Left ventricle myocardium inferior (tissue), 1 donor: Measurements from ENCODE around the gene PLEKHM3. TPM values are rescaled to one million over a fixed set of nuclear protein-coding genes. Genes with fewer than 3 reads are reported as not detected.

Experiments
- DNase-seq: peaks from one replicate; pipeline ENCODE4 v3.0.0-alpha.2; 2020
- H3K27ac ChIP-seq: fragments of 200-600 bp; replicated peaks from 2 replicates; pipeline ENCODE4 v1.8.0; 2021
- H3K27me3 ChIP-seq: fragments of 200-600 bp; 2 replicates; pipeline ENCODE4 v1.8.0; 2021; ENCODE audit warnings: low read depth
- H3K36me3 ChIP-seq: fragments of 200-600 bp; 2 replicates; pipeline ENCODE4 v1.8.0; 2021
- H3K4me1 ChIP-seq: fragments of 200-600 bp; 2 replicates; pipeline ENCODE4 v1.8.0; 2021
- H3K4me3 ChIP-seq: fragments of 200-600 bp; 2 replicates; pipeline ENCODE4 v1.8.0; 2021; ENCODE audit warnings: mild to moderate bottlenecking, moderate library complexity
- H3K9me3 ChIP-seq: fragments of 200-600 bp; replicated peaks from 2 replicates; pipeline ENCODE4 v1.8.0; 2021
- intact Hi-C: fragments of 100-400 bp; cut with micrococcal nuclease; formaldehyde crosslinking; loops from one replicate; pipeline ENCODE4 v1.11.0; 2022
- total RNA-seq: library from RNA; stranded (reverse); fragmentation: NEBNext Ultra II Directional; extraction: Animal tissue kit (Norgen Biotek cat#: 25700); gene quantifications from one replicate; pipeline ENCODE4 v1.2.1, GENCODE V29; 2021
- TF ChIP-seq, protein P1 (sequence below): fragments of 200-600 bp; IDR thresholded peaks from 2 replicates; pipeline ENCODE4 v1.8.0; 2021; ENCODE audit warnings: antibody characterized with exemption, mild to moderate bottlenecking, borderline replicate concordance
- donor health status: DM: no; HTN: yes; CAD: no; lungs with severe emphysema.

PLEKHM3 gene
- total RNA-seq, 1 donor from 2014 or later = 12.9 TPM

GRCh38 chr2:207863345-207863744, 162.0 kb downstream of the PLEKHM3 start:
- H3K4me1 ChIP-seq = peaks cover 14% of the 10 kb centered on the region
- H3K27me3 ChIP-seq = no peaks in the 10 kb centered on the region
- TF ChIP-seq, protein P1, sequence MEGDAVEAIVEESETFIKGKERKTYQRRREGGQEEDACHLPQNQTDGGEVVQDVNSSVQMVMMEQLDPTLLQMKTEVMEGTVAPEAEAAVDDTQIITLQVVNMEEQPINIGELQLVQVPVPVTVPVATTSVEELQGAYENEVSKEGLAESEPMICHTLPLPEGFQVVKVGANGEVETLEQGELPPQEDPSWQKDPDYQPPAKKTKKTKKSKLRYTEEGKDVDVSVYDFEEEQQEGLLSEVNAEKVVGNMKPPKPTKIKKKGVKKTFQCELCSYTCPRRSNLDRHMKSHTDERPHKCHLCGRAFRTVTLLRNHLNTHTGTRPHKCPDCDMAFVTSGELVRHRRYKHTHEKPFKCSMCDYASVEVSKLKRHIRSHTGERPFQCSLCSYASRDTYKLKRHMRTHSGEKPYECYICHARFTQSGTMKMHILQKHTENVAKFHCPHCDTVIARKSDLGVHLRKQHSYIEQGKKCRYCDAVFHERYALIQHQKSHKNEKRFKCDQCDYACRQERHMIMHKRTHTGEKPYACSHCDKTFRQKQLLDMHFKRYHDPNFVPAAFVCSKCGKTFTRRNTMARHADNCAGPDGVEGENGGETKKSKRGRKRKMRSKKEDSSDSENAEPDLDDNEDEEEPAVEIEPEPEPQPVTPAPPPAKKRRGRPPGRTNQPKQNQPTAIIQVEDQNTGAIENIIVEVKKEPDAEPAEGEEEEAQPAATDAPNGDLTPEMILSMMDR = no peak
- DNase-seq = no peak
- H3K36me3 ChIP-seq = no peaks in the 10 kb centered on the region
- no peaks in the 10 kb centered on the region for H3K9me3 ChIP-seq
- no peak overlapping the region for H3K27ac ChIP-seq
- intact Hi-C loops = no loop called here
- H3K4me3 ChIP-seq = no peak overlapping the region

- no peaks in the 10 kb centered on the region for H3K9me3 ChIP-seq
- peaks cover 14% of the 10 kb centered on the region for H3K4me1 ChIP-seq
- H3K27ac ChIP-seq = no peak overlapping the region
- DNase-seq = no peak
- no peak overlapping the region for H3K4me3 ChIP-seq
- intact Hi-C loops = no loop called here
- no peaks in the 10 kb centered on the region for H3K27me3 ChIP-seq
- H3K36me3 ChIP-seq = no peaks in the 10 kb centered on the region
- TF ChIP-seq, protein P1 = no peak
These were observed 163.5 kb downstream of the PLEKHM3 start for GRCh38 chr2:207861789-207862188.

DNA sequence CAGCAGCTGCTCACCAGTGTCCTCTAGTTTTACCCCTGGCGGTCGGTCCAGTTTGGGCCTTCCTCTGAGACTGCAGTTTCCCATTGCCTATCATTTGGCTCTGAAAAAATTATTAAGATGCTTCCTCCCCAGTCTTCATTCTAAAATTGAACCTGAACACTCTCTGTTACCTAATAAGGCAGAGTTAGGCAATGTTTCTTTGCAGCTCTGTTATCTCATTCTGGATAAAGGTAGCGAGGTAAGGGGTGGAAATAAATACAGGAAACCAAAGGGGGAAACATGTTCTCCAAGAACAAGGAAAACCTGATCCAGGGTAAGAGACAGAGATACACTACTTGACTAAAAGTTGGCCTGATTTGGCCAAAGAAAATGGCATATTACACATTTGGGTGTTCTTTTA, 164.6 kb downstream of the PLEKHM3 start:
- Histone ChIP-seq H3K4me1 (peaks cover 14% of the 10 kb centered on the region), H3K9me3 (no peaks in the 10 kb centered on the region), H3K27me3 (no peaks in the 10 kb centered on the region), H3K4me3 (no peak overlapping the region), H3K27ac (no peak overlapping the region), H3K36me3 (no peaks in the 10 kb centered on the region)
- DNase-seq = no peak
- TF ChIP-seq, protein P1 = no peak
- intact Hi-C loops = no loop called here

DNA sequence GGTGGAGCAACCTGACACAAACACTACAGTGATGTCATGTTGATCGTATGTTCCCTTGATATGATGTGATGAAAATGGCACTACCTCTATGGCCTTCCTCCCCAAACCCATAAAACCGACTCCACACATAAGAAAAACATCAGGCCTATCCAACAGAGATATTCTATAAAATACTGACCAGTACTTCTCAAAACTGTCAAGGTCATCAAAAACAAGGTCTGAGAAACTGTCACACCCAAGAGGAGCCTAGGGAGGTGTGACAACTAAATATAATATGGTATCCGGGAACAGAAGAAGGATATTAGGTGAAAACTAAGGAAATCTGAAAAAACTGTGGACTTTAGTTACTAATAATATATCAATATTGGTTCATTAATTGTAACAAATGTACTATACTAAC, 169.7 kb downstream of the PLEKHM3 start:
- Histone ChIP-seq H3K36me3 (no peaks in the 10 kb centered on the region), H3K9me3 (no peaks in the 10 kb centered on the region), H3K27ac (no peak overlapping the region), H3K4me3 (no peak overlapping the region), H3K27me3 (no peaks in the 10 kb centered on the region), H3K4me1 (peaks cover 8% of the 10 kb centered on the region)
- intact Hi-C loops = no loop called here
- TF ChIP-seq, protein P1 = no peak
- DNase-seq = no peak

DNA sequence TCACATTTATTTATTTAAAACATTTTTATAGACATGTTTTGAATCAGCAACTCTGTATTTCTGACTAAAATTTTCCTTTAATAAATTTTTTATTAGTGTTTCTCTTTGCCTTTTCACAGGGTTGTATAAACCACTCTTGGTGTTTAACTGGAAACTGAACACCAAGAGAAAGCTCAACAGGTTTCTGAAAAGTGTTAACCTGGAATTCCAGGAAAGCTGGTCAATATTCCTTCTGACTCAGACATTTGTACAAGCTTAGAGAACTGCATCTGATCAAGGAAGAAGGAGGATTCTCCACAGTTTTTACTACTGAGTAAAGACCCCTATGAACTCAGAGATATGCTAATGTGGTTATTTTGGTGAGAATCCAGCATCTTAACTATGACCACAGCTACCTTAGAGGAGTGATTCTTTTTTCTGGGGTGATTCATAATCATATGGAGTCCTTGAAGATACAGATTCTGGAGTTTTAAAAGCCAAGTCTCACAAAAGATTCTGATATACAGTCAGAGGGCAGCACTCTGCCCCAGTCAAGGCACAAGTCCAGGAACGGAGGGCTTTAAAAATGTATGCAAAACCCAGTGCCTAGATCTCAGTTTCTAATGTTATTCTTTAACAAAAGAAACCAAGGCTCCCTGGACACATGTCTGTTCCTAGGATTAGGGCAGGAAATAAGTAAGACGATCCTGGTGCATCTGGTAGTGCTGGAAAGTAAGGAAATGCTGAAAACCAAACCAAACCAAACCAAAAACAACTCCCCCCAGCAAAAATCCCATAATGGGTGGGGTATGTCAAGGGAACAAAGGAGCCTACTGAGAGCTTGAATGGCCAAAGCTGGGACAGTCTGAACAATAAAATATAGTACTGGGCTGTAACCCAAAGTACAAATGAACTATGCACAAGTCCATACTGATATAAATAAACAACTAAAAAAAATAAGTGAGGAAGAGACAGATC, 170.6 kb downstream of the PLEKHM3 start:
- intact Hi-C loops = no loop called here
- no peak for DNase-seq
- Histone ChIP-seq H3K27me3 (no peaks in the 10 kb centered on the region), H3K27ac (no peak overlapping the region), H3K4me1 (peaks cover 15% of the 10 kb centered on the region), H3K36me3 (no peaks in the 10 kb centered on the region), H3K9me3 (no peaks in the 10 kb centered on the region), H3K4me3 (no peak overlapping the region)
- TF ChIP-seq, protein P1 = no peak
